GM18907 (cell line): ENCODE measurements around the gene CCDC13.

ENCODE experiments used
- ATAC-seq: cut with Tn5 transposase; IDR thresholded peaks from one replicate; pipeline ENCODE4 v1.9.1; 2021; ENCODE audit warnings: mild to moderate bottlenecking, moderate library complexity; ENCODE audit not compliant: unreplicated experiment

CCDC13 gene

DNA sequence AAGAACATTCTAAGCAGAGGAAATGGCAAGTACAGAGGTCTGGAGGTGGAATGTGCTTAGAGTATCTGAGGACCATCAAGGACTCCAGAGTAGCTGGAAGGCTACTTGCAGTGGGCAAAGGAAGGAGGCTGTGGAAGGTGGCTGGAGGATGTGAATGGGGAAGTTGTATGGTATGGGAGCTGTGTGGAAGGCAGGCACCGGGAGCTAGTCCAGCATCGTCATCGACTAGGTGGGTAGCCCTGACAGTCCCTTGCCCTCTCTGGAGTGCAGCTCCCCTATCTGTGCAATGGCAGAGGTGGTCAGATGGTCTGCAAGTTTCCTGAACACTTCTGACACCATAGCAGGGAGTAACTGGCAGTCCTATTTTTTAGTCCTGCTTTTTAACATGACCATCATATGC is 19.3 kb downstream of the CCDC13 start:
- no peak for ATAC-seq

DNA sequence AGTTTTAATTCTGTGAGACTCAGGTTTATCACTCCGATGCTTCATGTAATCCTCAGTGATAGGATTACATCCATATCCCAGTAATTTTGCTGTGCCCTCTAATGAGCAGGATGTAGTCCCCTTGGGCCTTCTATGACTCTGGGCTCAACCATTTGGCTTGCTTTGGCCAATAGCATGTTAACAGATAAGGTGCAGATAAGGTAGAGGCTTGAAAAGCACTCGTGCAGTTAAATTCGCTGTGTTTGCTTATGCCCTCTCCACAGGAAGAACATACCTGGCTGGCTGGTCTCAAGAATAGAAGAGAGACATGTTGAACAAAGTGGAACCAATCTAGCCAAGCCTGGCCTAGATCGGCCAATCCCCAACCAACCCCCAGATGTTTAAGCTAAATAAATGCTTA is 20.1 kb downstream of the CCDC13 start:
- no peak for ATAC-seq

DNA sequence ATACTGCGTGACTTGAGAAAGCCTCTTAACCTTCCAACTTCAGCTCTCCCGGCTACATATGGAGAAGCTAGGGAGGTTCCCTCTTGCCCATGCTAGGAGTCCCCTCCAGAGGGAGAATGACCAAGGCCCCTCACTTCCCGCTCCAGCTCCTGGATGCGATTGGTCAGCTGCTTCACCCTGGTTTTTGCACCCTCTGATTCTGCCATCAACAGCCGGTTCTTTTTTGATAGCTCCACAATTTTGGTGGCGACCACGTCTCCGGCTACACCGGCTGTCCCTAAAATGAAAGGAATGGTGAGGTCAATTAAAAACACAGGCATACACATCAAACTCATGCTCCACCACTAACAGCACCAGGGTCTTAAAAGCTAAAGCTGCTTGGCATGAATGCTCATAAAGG is 20.6 kb downstream of the CCDC13 start:
- no peak for ATAC-seq

DNA sequence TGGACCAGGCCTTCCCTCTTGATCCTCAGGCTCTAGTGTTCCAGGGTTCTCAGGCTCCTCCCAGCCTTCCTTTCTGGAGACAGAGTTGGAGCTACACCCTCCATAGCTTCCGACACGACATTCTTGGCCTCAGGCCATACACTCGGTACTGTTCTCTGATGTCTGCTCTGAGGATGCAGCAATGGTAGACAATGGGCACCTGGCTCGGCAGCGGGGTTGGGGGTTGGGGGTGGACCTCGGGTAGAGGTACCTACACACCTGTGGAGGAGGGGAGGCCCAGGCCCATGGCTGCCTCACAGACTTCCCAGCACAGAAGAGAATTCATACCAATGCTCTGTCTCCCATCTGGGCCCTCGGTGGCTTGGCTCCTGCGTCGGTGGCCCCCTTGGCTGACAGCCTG is 21.4 kb downstream of the CCDC13 start:
- ATAC-seq: no peak

DNA sequence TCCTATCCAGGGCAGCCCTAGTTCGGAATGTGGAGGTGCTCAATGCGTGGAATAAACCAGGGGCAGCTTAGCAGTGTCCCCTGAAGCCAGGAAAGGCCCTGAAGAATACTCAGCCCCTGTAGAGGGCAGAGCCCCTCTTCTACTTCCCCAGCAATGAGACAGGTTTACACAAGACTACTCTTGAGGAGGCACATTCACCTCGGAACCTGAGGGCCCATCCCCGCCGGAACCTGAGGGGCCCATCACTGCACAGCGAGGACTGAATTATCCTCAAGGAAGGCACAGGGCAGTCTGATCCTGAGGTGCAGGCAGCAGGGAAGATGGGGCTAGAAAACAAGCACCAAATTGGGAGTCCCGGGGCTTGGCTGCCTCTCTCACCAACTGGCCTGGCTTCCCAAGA is 22.2 kb downstream of the CCDC13 start:
- no peak for ATAC-seq

DNA sequence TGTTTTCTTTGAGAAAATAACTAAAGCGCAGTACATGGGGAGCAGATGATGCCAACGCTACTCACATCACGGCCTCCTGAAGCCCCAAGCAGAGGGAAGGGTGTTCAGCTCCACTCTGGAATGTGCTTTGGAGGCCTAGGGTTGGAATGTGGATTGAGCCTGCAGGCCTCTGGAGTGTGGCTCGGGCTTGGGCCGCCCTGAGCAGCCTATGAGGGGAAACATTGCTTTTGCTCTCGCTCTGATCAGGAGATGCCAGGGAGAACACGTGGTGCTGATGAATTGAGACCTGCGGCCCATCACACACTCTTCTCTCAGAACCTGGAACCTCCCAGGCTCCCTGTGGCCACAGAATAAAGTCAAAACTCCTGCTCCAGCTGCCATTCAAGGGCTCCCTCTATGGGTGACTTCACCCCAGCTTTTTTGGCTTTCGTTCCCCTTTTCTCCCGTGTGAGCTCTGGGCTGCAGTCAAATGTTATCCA is 23.3 kb downstream of the CCDC13 start:
- no peak for ATAC-seq

DNA sequence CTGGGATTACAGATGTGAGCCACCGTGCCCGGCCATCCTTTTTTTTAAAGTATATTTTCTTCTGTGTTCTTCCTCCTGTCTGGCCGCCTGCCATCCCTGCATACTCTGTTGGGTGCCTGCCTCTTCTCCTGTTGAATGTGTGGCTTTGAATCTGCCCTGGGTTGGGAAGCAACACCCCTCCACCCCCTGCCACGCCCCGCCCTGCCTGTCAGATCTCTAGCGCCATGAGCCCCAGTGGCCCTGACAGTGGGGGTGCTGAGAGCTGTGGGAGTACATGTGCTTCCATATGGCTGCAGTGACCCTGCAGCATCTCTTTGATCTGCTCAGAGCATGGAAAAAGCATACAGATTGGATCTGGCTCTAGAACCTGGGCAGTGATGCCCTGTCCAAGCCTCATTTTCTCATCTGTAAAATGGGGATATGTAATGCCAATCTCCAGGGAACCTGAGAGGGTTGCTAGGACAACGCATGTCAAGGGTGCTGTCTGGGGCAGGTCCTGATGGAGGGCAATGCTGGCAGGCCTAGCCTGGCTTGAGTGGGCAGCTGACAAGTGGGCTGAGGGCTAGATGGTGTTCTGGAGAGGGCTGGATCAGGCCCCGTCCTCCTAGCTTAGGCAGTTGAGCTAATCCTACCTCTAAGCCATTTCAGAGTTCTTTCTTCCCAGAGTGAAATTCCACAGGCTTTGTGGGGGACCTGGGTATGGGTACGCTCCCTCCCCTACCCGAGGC is 23.9 kb downstream of the CCDC13 start:
- ATAC-seq: no peak

DNA sequence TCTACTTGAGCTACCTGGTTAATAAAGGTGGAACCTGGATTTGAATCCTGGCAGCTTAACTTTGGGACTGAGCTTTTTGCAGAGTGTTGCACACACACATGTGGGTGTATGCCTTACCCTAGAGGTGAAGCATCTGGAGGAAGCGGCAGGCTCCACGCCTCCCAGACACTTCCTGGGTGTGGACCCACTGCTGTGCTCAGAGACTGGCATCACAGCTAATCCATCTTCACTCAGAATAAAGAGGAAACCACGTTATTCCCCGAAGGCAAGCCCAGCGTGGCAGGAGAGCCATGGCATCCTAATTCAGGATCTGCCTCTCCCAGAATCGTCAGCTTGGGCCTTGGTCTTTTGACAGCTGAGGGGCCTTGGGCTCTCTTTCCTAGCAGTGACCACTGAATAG is 25.5 kb downstream of the CCDC13 start:
- no peak for ATAC-seq

DNA sequence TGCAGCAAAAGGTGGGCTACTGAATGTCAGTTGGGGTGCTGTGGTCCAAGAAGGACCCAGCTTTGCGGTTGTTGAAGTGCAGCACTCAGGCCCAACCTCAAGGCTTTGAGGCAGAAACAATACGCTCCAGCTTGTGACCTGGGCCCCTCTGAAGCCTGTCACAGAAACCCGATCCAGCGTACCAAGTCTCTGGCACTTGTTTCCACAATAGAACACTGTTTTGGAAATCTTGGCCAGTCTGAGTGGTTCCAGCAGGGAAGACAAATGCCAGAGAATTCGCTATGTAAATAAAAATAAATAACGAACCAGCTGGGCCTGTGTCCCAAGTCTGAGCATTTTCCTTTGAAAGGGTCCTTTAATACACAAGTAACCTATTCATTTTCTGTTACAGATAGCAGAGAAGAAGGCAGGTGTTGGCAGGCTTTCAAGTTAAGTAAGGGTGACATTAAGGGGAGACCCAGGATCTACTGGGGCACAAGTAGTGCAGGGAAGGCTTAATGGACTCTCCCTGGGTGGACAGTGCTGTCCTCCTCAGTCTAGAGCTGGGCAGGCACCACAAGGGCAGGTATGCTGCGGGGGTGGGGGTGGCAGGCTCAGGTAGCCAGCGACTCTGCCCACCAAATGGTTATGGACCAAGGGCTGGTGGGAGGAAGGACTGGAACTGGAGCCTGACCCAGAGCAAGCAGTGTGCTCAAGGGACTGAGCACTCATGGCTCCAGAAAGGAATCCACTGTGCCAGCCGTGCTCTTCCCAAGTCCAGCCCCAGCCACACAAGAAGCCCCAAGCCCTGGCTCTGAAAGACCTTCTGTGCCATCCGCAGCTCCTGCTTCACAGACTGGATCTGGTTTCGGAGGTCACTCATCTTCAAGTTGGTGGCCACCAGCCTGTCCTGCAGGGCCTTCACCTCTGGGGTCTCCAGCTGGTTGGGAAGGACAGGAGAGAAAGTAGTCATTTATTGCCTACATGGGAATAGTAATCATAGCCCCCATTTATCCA is 26.3 kb downstream of the CCDC13 start:
- no peak for ATAC-seq

DNA sequence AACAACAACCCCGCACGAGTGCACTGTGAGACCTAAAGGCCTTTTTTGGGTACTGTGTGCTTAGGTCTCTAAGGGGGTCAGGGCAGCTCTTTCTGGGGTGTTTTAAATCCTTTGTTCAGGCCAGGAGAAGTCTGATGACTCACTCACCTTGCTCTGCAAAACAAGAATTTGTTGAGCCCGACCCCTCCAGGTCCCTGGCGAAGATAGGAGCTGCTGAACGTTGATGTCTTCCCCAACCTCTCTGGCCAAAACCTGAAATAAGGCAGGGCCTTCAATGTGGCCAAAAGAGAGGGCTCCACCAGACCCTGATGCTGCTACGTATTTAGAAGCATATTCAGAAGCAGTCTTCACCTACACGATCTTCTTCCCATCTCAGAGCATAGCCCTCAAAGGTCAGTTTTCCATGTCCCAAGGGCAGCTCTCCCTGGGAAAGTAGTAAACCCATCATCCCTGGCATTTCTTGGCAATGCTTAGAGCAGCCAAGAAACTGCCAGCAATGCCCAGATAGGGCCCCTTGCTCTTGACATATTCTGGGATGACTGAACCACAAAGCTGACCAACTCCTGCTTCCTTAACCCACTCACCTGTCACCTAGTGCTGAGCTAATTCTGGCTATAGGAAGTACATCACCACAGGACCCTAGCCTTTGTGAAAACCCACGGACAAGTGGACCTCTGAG is 27.1 kb downstream of the CCDC13 start:
- ATAC-seq: no peak

DNA sequence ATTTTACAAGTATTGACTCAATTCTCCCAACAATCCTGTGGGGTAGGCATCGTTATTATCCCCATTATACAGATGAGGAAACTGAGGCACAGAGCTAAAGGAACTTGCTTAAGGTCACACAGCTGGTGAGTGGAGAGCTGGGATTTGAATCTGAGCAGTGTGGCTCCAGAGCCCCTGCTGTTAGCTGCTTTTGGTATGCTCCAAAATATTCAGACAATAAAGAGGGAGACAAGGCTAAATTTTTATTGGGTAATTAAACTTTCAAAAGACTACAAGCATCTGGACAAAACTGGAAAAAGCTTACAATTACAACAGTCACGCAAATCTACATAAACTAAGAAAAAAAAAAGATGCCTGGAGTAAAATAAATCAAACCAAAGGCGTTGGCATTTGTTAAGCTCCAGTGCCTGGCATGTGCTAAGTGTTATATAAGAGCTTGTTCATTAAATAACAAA is 27.7 kb downstream of the CCDC13 start:
- no peak for ATAC-seq

DNA sequence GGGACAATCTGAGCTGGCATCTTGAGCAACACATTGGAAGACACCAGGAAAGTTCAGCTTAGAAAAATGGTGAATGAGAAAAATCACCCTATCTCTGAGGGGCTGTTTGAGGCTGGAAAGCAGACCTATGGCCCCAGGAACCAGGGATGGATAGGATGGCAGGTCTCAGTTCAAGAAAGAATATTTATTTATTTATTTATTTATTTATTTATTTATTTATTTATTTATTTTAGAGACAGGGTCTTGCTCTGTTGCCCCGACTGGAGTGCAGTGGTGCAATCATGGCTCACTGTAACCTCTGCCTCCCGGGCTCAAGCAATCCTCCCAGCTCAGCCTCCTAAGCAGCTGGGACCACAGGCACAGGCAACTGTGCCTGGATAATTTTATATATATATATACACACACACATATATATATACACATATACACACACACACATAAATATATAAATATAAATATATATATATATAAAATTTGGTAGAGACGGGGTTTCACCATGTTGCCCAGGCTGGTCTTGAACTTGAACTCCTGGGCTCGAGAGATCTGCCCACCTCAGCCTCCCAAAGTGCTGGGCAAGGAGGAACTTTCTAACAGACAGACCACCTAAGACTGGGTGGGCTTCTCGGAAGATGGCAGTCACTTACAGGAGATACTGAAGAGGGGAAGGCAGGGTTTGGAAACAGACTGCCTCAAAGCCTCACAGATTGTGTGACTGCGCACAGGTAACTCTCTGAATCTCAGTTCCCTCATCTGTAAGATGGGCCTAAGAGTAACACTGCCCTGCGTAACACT is 29.7 kb downstream of the CCDC13 start:
- ATAC-seq: no peak

DNA sequence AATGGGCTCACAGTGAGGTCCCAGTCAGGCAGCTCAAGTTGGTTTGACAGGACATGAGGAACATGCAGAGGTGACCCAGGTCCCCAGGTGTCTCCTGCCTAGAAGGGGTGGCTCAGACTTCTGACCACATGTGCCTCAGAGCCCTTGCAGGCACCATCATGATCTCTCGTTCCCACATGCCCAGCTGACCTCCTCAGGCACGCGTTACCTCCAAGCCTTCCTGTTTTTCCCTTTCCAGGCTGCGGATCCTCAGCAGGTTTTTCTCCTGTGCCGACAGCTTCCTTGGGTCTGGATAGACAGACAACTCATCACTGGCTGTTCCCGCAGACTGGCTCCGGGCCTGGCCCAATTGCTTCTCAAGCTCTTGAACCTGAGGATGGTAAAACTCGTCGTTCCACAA is 30.4 kb downstream of the CCDC13 start:
- ATAC-seq: no peak

DNA sequence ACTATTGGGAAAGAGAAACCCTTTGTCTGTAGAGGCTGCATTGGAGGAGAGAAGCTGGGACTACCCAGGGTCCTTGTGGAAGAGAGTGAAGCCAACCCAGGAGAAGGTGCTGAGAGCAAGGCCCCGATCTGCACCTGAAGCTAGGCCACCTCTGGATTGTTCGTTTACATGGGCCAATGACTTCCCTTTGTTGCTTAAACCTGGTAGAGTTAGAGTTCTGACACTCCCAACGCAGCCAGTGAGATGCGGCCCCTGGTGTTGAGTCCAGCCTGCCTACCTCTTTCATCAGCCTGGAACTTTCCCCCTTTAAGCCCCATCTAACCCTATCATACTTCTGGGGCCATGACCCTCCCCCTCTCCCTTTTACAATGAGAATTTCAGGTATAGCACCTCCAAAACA is 30.8 kb downstream of the CCDC13 start:
- ATAC-seq: no peak

DNA sequence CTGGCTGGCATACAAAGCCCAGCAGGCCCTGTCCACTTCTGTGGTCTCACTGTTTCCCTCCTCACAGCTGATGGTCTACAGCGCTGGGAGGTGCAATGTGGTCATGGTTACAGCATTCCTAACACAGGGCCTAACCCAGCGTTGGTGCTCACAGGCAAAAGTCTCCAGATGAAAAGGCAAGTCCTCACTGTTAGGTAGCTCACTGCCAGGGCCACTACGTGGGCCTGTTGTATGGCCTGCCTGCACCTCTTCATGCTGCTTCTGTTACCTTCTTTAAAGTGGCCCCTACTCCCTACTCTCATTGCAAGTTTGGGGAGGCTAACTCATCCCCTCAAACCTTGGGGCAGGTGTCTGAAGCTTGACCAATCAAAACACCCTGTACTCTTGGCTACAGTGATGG is 31.3 kb downstream of the CCDC13 start:
- ATAC-seq: no peak

DNA sequence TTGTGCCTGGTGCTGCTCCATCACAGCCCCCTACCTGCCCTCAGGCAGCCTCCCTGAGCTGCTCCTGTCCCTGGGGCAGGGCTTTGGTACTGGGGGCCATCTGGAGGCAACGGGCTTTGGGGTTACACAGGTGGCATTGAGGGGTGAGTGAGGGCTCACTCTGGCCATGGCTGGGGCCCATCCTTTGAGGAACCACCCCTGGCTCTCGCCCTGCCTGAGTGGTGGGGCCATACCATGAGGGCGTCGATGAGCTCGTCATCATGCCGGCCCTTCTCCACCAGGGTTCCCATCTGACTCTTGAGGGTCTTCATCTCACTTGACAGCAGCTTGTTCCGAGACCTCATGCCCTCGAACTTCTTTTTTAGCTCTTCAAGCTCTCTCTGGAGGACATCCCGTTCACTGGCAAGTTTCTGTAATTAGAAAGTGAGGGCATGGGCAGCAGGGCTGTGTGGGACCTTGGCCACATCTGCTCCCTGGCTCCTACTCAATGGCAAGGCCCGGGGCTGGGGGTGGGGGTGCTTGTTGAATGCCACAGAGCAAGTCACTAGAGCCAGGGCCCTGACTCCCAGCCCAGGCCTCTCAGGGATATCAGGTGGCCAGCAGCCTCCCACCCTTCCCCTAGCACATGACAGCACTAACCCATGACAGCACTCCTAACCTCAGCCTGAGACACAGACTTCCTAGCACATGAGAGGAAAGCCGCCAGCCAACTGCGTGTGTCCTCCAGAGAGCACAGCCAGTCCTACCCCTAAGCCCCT is 33.5 kb downstream of the CCDC13 start:
- no peak for ATAC-seq

DNA sequence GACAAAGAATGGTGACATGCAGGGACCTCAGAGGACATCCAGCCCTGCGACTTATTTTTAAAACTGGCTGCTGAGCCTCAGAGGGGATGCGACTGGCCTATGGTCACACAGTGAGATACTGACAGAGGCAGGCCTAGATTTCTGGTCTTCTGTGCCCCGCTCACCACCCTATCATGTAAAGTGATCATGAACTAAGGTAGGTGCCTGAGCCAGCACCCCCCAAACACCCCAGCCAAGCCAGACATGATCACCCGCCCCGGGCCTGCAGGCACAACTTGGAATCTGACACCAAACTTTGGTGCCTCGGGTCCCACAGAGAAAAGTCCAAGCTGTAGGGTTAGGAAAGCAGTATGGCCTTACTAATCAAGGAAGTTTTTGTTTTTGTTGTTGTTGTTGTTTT is 36.5 kb downstream of the CCDC13 start:
- ATAC-seq: no peak

DNA sequence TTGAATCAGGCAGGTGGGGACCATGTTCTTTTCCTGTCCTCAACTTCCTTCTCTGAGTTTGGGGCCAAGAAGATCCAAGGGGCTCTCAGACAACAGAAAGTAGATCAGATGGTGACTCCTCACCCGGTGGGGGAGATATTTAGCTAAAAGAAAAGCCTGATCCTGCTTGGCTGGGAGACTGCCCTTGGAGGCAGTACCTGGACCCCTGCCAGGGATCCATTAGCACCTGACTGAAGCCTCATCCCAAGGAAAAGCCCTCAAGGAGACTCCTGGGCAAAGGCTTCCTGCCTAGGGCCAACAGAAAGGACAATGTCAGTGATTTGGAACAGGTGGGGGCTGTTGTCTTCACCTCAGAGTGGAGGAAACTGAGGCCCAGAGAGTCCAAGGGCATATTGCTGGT is 37.0 kb downstream of the CCDC13 start:
- ATAC-seq: no peak

DNA sequence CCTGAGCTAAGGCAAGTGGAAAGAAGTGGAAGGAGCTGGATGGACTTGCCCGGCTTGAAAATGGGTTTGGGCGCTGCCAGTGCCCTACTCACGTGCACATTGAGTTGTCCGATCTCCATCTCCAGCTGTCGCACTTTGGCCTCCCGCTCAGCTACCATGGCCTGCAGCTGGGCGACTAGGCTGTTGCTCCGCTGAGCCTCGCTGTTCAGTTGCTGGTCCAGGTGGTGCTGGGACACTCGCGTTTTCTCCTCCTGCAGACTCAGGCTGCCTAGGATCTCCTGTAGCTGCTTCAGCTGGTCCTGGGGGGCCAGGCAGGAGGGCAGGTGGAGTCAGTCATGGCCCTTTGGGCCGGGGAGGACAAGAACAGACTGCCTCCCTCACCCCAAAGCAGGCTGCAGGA is 37.4 kb downstream of the CCDC13 start:
- ATAC-seq: no peak

DNA sequence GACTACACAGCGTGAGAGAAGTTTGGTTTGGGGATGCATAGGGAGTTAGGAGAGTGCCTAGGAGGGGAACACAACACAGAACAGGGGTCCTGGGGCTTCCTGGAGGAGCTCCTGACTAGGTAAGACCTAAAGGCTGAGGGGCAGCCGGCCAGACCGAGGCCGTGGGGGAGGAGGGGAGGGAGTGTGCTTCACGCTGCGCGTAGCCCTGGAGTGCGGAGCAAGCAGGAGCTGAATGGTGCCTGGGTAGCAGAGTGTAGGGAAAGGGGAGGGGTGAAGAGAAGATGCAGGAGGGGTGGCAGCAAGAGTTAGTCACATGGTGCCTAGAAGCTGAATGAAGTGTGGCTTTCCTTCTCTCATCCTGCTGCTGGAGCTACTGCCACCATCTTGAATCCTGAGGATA is 38.0 kb downstream of the CCDC13 start:
- no peak for ATAC-seq
